SK-N-SH (cell line): ENCODE results near the gene IRAK4. TPM values are rescaled to one million over a fixed set of nuclear protein-coding genes. Genes with fewer than 3 reads are reported as not detected.

Experiments
- CTCF ChIA-PET: fragments of 300-600, 350-600 bp; formaldehyde crosslinking; extraction: SDS; loops from one replicate; lab custom pipeline; 2021; lab: Yijun Ruan, JAX
- POLR2A ChIA-PET: fragments of 350-600 bp; sonication (Branson Sonifier 250); formaldehyde crosslinking; extraction: SDS; loops from one replicate; lab custom pipeline; 2020; ENCODE audit warnings: antibody characterized with exemption, inconsistent platforms; lab: Yijun Ruan, JAX
- DNase-seq: peaks from one replicate; pipeline ENCODE4 v3.0.0; 2012
- H2AFZ ChIP-seq: fragments of 200-600 bp; sonication (generic); 2 replicates; pipeline ENCODE4 v1.8.1; 2016; ENCODE audit warnings: antibody characterized with exemption, mild to moderate bottlenecking, low read depth
- H3F3A ChIP-seq: fragments of 200-600 bp; sonication (generic); replicated peaks from 2 replicates; pipeline ENCODE3; 2016; ENCODE audit warnings: antibody characterized with exemption, mild to moderate bottlenecking; ENCODE audit not compliant: insufficient read depth
- H3K27ac ChIP-seq, 2 experiments: fragments of 200-500 bp in 1 of 2; fragments of 200-600 bp in 1 of 2; sonication (Bioruptor generic) in 1 of 2; sonication (generic), shearing (Covaris generic) in 1 of 2; 2 replicates each; pipeline versions ENCODE4 v1.5.1 to v1.6.1; 2014 to 2016; ENCODE audit warnings: low read depth in 2 of 2, inconsistent platforms in 1 of 2, low read length in 1 of 2, mild to moderate bottlenecking in 1 of 2, mixed read lengths in 1 of 2
- H3K27me3 ChIP-seq: fragments of 200-600 bp; sonication (generic), shearing (Covaris generic); 2 replicates; pipeline ENCODE4 v1.6.1; 2016; ENCODE audit warnings: mixed run types; ENCODE audit not compliant: insufficient read depth
- H3K36me3 ChIP-seq, 2 experiments: fragments of 200-500 bp in 1 of 2; fragments of 200-600 bp in 1 of 2; sonication (Bioruptor generic) in 1 of 2; sonication (generic) in 1 of 2; replicated peaks in 1 of 2; 2 replicates each; pipeline versions ENCODE3 to v1.5.1; 2014 to 2016; ENCODE audit warnings: low read length in 1 of 2, mild to moderate bottlenecking in 1 of 2; ENCODE audit not compliant: insufficient read depth in 2 of 2, control insufficient read depth in 1 of 2
- H3K4me1 ChIP-seq, 2 experiments: fragments of 200-500 bp in 1 of 2; fragments of 200-600 bp in 1 of 2; sonication (Bioruptor generic) in 1 of 2; sonication (generic), shearing (Covaris generic) in 1 of 2; 2 replicates each; pipeline versions ENCODE4 v1.5.1 to v1.6.1; 2014 to 2016; ENCODE audit warnings: low read depth in 1 of 2, low read length in 1 of 2, mixed run types in 1 of 2; ENCODE audit not compliant: insufficient read depth in 2 of 2, control insufficient read depth in 1 of 2
- H3K4me2 ChIP-seq: fragments of 200-600 bp; sonication (generic), shearing (Covaris generic); 2 replicates; pipeline ENCODE4 v1.6.1; 2017; ENCODE audit warnings: mixed run types
- H3K4me3 ChIP-seq, 2 experiments: fragments of 200-500 bp in 1 of 2; fragments of 200-600 bp in 1 of 2; sonication (Bioruptor generic) in 1 of 2; sonication (generic), shearing (Covaris generic) in 1 of 2; 2 replicates each; pipeline versions ENCODE4 v1.5.1 to v1.8.1; 2014 to 2016; ENCODE audit warnings: low read depth in 2 of 2, inconsistent platforms in 1 of 2, low read length in 1 of 2, mild to moderate bottlenecking in 1 of 2, mixed read lengths in 1 of 2, moderate library complexity in 1 of 2
- H3K79me2 ChIP-seq: fragments of 200-600 bp; sonication (generic); 2 replicates; pipeline ENCODE4 v1.8.1; 2017; ENCODE audit warnings: mild to moderate bottlenecking; ENCODE audit not compliant: insufficient read depth
- H3K9ac ChIP-seq: fragments of 200-600 bp; sonication (generic); 2 replicates; pipeline ENCODE4 v1.6.1; 2017; ENCODE audit warnings: mixed run types
- H3K9me2 ChIP-seq: fragments of 200-600 bp; sonication (generic); 2 replicates; pipeline ENCODE4 v1.6.1; 2017; ENCODE audit warnings: mixed run types
- H3K9me3 ChIP-seq: fragments of 200-600 bp; sonication (generic); 2 replicates; pipeline ENCODE4 v1.6.1; 2017; ENCODE audit warnings: mixed run types, mild to moderate bottlenecking, moderate library complexity
- H4K20me1 ChIP-seq: fragments of 200-600 bp; sonication (generic); 2 replicates; pipeline ENCODE4 v1.6.1; 2017; ENCODE audit warnings: mild to moderate bottlenecking, mixed run types; ENCODE audit not compliant: insufficient read depth
- CHD2 ChIP-seq: fragments of 150-350 bp; IDR thresholded peaks from 2 replicates; pipeline ENCODE4 v1.6.1; 2018; ENCODE audit warnings: low read length; ENCODE audit not compliant: partially characterized antibody
- FOSL2 ChIP-seq: IDR thresholded peaks from 2 replicates; pipeline ENCODE4 v1.4.0; 2012; ENCODE audit warnings: low read depth, mild to moderate bottlenecking, moderate library complexity, borderline replicate concordance
- FOXJ3 ChIP-seq: sonication (generic); formaldehyde crosslinking; IDR thresholded peaks from 2 replicates; pipeline ENCODE4 v1.5.1; 2020; ENCODE audit warnings: mild to moderate bottlenecking, missing genetic modification reagents
- GABPA ChIP-seq: IDR thresholded peaks from 2 replicates; pipeline ENCODE4 v1.4.0; 2012; ENCODE audit warnings: low read depth, mild to moderate bottlenecking
- JUND ChIP-seq: IDR thresholded peaks from 2 replicates; pipeline ENCODE4 v1.4.0; 2012
- MAX ChIP-seq: IDR thresholded peaks from 2 replicates; pipeline ENCODE4 v1.4.0; 2012; ENCODE audit warnings: low read depth
- MEF2A ChIP-seq: IDR thresholded peaks from 2 replicates; pipeline ENCODE4 v1.4.0; 2012; ENCODE audit warnings: low read depth, borderline replicate concordance
- MXI1 ChIP-seq: IDR thresholded peaks from 2 replicates; pipeline ENCODE4 v1.6.1; 2012; ENCODE audit warnings: mild to moderate bottlenecking, low read depth, low read length, improper control_type of control experiment
- NFIC ChIP-seq: IDR thresholded peaks from 2 replicates; pipeline ENCODE4 v1.4.0; 2012; ENCODE audit warnings: borderline replicate concordance
- NRF1 ChIP-seq: IDR thresholded peaks from 2 replicates; pipeline ENCODE4 v1.6.1; 2012; ENCODE audit warnings: low read depth, mild to moderate bottlenecking, low read length
- PBX3 ChIP-seq: IDR thresholded peaks from 2 replicates; pipeline ENCODE4; 2012
- RAD21 ChIP-seq: IDR thresholded peaks from 2 replicates; pipeline ENCODE4 v1.6.1; 2012; ENCODE audit warnings: mild to moderate bottlenecking, low read length
- RCOR1 ChIP-seq: fragments of 150-350 bp; IDR thresholded peaks from 2 replicates; pipeline ENCODE4 v1.6.1; 2017; ENCODE audit warnings: antibody characterized with exemption, low read length
- REST ChIP-seq: IDR thresholded peaks from 2 replicates; pipeline ENCODE4 v1.6.1; 2012; ENCODE audit warnings: mild to moderate bottlenecking, low read depth, low read length, moderate library complexity
- RFX5 ChIP-seq: IDR thresholded peaks from 2 replicates; pipeline ENCODE4 v1.6.1; 2012; ENCODE audit warnings: mild to moderate bottlenecking, improper control_type of control experiment, low read length
- RXRA ChIP-seq: IDR thresholded peaks from 2 replicates; pipeline ENCODE4 v1.4.0; 2012; ENCODE audit warnings: low read depth, mild to moderate bottlenecking, borderline replicate concordance
- SIN3A ChIP-seq: IDR thresholded peaks from 2 replicates; pipeline ENCODE4 v1.6.1; 2012; ENCODE audit warnings: low read depth, mild to moderate bottlenecking, low read length, moderate library complexity, borderline replicate concordance
- SMC3 ChIP-seq: IDR thresholded peaks from 2 replicates; pipeline ENCODE4 v1.6.1; 2012; ENCODE audit warnings: low read depth, low read length, improper control_type of control experiment
- TAF1 ChIP-seq: IDR thresholded peaks from 2 replicates; pipeline ENCODE4 v1.6.1; 2012; ENCODE audit warnings: low read depth, mild to moderate bottlenecking, low read length, moderate library complexity, borderline replicate concordance
- TCF12 ChIP-seq: IDR thresholded peaks from 2 replicates; pipeline ENCODE4 v1.4.0; 2012
- USF1 ChIP-seq: IDR thresholded peaks from 2 replicates; pipeline ENCODE4 v1.4.0; 2012; ENCODE audit warnings: low read depth, borderline replicate concordance
- USF2 ChIP-seq: fragments of 150-350 bp; IDR thresholded peaks from 2 replicates; pipeline ENCODE4 v1.6.1; 2017; ENCODE audit warnings: antibody characterized with exemption, low read length, low read depth, borderline replicate concordance
- WGBS: methylation state at CpG from one replicate; pipeline ENCODE4 v1.1.6; 2017; ENCODE audit warnings: low lambda C conversion rate; 5-methylcytosine and 5-hydroxymethylcytosine counted together
- polyA plus RNA-seq, 3 experiments: library from polyadenylated mRNA; depleted of rRNA; stranded (reverse); fragments of >200 nt; gene quantifications; 2 replicates each; pipeline ENCODE4 v1.2.3, GENCODE V29; 2012

The IRAK4 gene
- polyA plus RNA-seq, 1 of the 3 experiments (the other 2 are of a cell fraction) = 5.1 TPM

GRCh38 chr12:43758728-43759563, at the start of gene IRAK4, which contains the start of gene PUS7L (continued):
- TF ChIP-seq NFIC = no peak
- no peak for TF ChIP-seq FOSL2
- no peak for TF ChIP-seq MEF2A
- peak; percentile 12; the same call in 1 of the 2 replicates for TF ChIP-seq SIN3A
- TF ChIP-seq TAF1 = no peak
- TF ChIP-seq GABPA = no peak
- TF ChIP-seq SMC3 = no peak
- no peak for TF ChIP-seq FOXJ3 (CRISPR knock-in tag)
- TF ChIP-seq JUND = no peak
- TF ChIP-seq CHD2 = peak; percentile 80
- TF ChIP-seq RCOR1 = peak; percentile 60; the same call in 1 of the 2 replicates
- peak; percentile 50 for TF ChIP-seq MXI1
- TF ChIP-seq RFX5 = no peak
- TF ChIP-seq MAX = peak; percentile 18; the same call in 1 of the 2 replicates
- no peak for TF ChIP-seq TCF12

- Histone ChIP-seq H4K20me1 (no peaks in the 10 kb centered on the region), H3K4me3 (no peak overlapping the region), H3K27me3 (no peaks in the 10 kb centered on the region), H3K4me1 (no peaks in the 10 kb centered on the region), H3K4me2 (no peak overlapping the region), H3K36me3 (no peaks in the 10 kb centered on the region), H3K27ac (no peak overlapping the region), H2AFZ (no peak overlapping the region), H3F3A (no peaks in the 10 kb centered on the region), H3K9me3 (no peaks in the 10 kb centered on the region), H3K9ac (no peak overlapping the region), H3K79me2 (no peaks in the 10 kb centered on the region), H3K9me2 (no peaks in the 10 kb centered on the region)
- WGBS = 9% methylated on average over 2 of the region's 2 CpGs
- POLR2A ChIA-PET = no interaction called here
- DNase-seq = no peak
- no peak for TF ChIP-seq RXRA
- no peak for TF ChIP-seq MEF2A
- TF ChIP-seq TAF1 = no peak
- TF ChIP-seq USF2 = no peak
- TF ChIP-seq RCOR1 = no peak
- no peak for TF ChIP-seq PBX3
- TF ChIP-seq REST = no peak
- TF ChIP-seq CHD2 = no peak
- TF ChIP-seq USF1 = no peak
- no peak for TF ChIP-seq NRF1
- TF ChIP-seq RAD21 = no peak
- TF ChIP-seq TCF12 = no peak
- no peak for TF ChIP-seq MAX
- CTCF ChIA-PET = no interaction called here
Observed at GRCh38 chr12:43711348-43711747, 47.4 kb upstream of the IRAK4 start.
